Heart right ventricle (tissue), 16 donors: ENCODE data around the gene PIP4K2A. TPM values are rescaled to one million over a fixed set of nuclear protein-coding genes. Genes with fewer than 3 reads are reported as not detected.

Source experiments
- ATAC-seq, 8 donors: fragments of 200-7000 bp; cut with Tn5 transposase; one replicate each; pipeline ENCODE4 v1.9.1; 2020; ENCODE audit warnings: mild to moderate bottlenecking in 8 of 8, moderate library complexity in 8 of 8, moderate number of reproducible peaks in 1 of 8
- DNase-seq, 2 donors: peaks; one replicate each; pipeline ENCODE4 v3.0.0-alpha.2; 2020
- H3K27ac ChIP-seq, 10 donors: fragments of 200-600 bp; sonication (generic) in 2 of 10; one replicate each; pipeline versions ENCODE4 v1.5.0 to v1.8.0; 2020 to 2022; ENCODE audit warnings: mild to moderate bottlenecking in 3 of 10
- H3K27me3 ChIP-seq, 7 donors: fragments of 200-600 bp; one replicate each; pipeline ENCODE4 v1.8.0; 2021 to 2022; ENCODE audit warnings: mild to moderate bottlenecking in 2 of 7
- H3K36me3 ChIP-seq, 9 donors: fragments of 200-600 bp; sonication (generic) in 1 of 9; one replicate each; pipeline versions ENCODE4 v1.5.0 to v1.8.0; 2020 to 2022; ENCODE audit warnings: mild to moderate bottlenecking in 2 of 9
- H3K4me1 ChIP-seq, 9 donors: fragments of 200-600 bp; sonication (generic) in 1 of 9; one replicate each; pipeline versions ENCODE4 v1.5.0 to v1.8.0; 2020 to 2022; ENCODE audit warnings: mild to moderate bottlenecking in 4 of 9
- H3K4me3 ChIP-seq, 10 donors: fragments of 200-600 bp; sonication (generic) in 2 of 10; one replicate each; pipeline versions ENCODE4 v1.5.0 to v1.8.0; 2020 to 2022; ENCODE audit warnings: mild to moderate bottlenecking in 7 of 10, moderate library complexity in 2 of 10
- H3K9me3 ChIP-seq, 11 donors: fragments of 200-600 bp in 10 of 11; sonication (generic) in 2 of 11; one replicate each; pipeline versions ENCODE4 v1.5.0 to v1.8.0; 2013 to 2022; ENCODE audit warnings: mild to moderate bottlenecking in 2 of 11, control low read depth in 1 of 11, moderate library complexity in 1 of 11
- WGBS, 2 donors: extraction: QIAGEN DNeasy Blood & Tissue Kit; methylation state at CpG; one replicate each; pipeline ENCODE4 v1.1.7; 2013; ENCODE audit warnings: inconsistent platforms in 1 of 2; 5-methylcytosine and 5-hydroxymethylcytosine counted together
- intact Hi-C, 10 donors: fragments of 100-400 bp; cut with DNase I; formaldehyde crosslinking; loops; one replicate each; pipeline versions ENCODE4 v1.11.1 to v1.14.2; 2022
- polyA plus RNA-seq, 2 donors: library from polyadenylated mRNA; stranded (reverse); fragments of 200-250 nt; gene quantifications; one replicate each; pipeline ENCODE4 v1.2.3, GENCODE V29; 2013
- total RNA-seq, 10 donors: library from RNA; stranded (reverse); fragmentation: NEBNext Ultra II Directional in 3 of 10; extraction: Animal tissue kit (Norgen Biotek cat#: 25700) in 3 of 10; gene quantifications; one replicate each; pipeline versions ENCODE4 v1.2.1 to v1.2.4, GENCODE V29; 2021 to 2023
- TF ChIP-seq, protein P1 (sequence below), 9 donors: fragments of 200-600 bp; sonication (generic) in 2 of 9; IDR thresholded peaks; one replicate each; pipeline versions ENCODE4 v1.5.0 to v1.8.0; 2021 to 2022; ENCODE audit warnings: antibody characterized with exemption in 9 of 9, mild to moderate bottlenecking in 5 of 9, moderate library complexity in 1 of 9
- donor health status: Arrhythmogenic right ventricular cardiomyopathy.
- donor health status: ischemic (EF 13 %, LVEDD 7.1; RV severe dilation, severe dysfunction).
- donor health status: healthy with polysubstance abuse.
- donor health status: DM: no; HTN: yes; CAD: no.
- donor health status: DM: no; HTN: no; CAD: no.
- donor health status: ischemic (EF 25% LVEDD 6.9; RV normal size, moderate dysfunction).
- donor health status: ischemic (EF 25% LVEDD 5.7; RV mildly dilated, moderate dysfunction).
- donor health status: healthy.
- donor health status: DM: yes; HTN: yes; CAD: no.
- donor health status: Ischemic cardiomyopathy.
- donor health status: ischemic (EF 35%, LVEDD 5.7; RV mildly dilated, moderate dysfunction).
- donor health status: nonischemic (EF 11% LVEDD 7.7; RV severe dilation, severe dysfunction).
- donor health status: DM: yes; HTN: yes; CAD: no.
- donor health status: PGD.
- donor health status: ischemic (EF 29% LVEDD 5.4; RV normal size, mild dysfunction).
- donor health status: nonischemic (EF 23%, LVEDD 6.1; RV moderate dilation, normal function).

PIP4K2A gene
- total and polyA plus RNA-seq, 12 donors, result 6.0 to 29.1 (median 13.3) TPM

DNA sequence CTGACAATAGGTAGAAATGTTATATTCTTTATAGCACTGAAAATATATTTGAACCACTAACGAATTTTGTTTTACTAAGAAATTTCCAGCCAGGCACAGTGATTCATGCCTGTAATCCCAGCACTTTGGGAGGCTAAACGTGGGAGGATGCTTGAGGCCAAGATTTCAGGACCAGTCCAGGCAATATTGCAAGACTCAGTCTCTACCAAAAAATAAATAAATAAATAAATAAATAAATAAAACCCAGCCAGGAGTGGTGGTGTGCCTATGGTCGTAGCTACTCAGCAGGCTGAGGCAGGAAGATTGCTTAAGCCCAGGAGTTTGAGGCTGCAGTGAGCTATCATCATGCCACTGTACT is 39.8 kb downstream of the PIP4K2A start:
- H3K4me1 ChIP-seq, result peaks cover 0 to 76% (median 16%) of the 10 kb centered on the region in 9 donors
- WGBS, 2 donors, result 77 to 88% methylated on average over 3 of the region's 3 CpGs
- H3K4me3 ChIP-seq, result no peak overlapping the region
- no peaks in the 10 kb centered on the region for H3K27me3 ChIP-seq
- no peak for ATAC-seq
- no peak for DNase-seq
- TF ChIP-seq, protein P1, sequence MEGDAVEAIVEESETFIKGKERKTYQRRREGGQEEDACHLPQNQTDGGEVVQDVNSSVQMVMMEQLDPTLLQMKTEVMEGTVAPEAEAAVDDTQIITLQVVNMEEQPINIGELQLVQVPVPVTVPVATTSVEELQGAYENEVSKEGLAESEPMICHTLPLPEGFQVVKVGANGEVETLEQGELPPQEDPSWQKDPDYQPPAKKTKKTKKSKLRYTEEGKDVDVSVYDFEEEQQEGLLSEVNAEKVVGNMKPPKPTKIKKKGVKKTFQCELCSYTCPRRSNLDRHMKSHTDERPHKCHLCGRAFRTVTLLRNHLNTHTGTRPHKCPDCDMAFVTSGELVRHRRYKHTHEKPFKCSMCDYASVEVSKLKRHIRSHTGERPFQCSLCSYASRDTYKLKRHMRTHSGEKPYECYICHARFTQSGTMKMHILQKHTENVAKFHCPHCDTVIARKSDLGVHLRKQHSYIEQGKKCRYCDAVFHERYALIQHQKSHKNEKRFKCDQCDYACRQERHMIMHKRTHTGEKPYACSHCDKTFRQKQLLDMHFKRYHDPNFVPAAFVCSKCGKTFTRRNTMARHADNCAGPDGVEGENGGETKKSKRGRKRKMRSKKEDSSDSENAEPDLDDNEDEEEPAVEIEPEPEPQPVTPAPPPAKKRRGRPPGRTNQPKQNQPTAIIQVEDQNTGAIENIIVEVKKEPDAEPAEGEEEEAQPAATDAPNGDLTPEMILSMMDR (IDR thresholded peaks at IDR 0.05), result no peak
- H3K9me3 ChIP-seq, result no peaks in the 10 kb centered on the region
- H3K36me3 ChIP-seq, result no peaks in the 10 kb centered on the region
- peak overlapping the region in 1 of 10 donors; percentile 33 for H3K27ac ChIP-seq
- intact Hi-C loops, result no loop called here

DNA sequence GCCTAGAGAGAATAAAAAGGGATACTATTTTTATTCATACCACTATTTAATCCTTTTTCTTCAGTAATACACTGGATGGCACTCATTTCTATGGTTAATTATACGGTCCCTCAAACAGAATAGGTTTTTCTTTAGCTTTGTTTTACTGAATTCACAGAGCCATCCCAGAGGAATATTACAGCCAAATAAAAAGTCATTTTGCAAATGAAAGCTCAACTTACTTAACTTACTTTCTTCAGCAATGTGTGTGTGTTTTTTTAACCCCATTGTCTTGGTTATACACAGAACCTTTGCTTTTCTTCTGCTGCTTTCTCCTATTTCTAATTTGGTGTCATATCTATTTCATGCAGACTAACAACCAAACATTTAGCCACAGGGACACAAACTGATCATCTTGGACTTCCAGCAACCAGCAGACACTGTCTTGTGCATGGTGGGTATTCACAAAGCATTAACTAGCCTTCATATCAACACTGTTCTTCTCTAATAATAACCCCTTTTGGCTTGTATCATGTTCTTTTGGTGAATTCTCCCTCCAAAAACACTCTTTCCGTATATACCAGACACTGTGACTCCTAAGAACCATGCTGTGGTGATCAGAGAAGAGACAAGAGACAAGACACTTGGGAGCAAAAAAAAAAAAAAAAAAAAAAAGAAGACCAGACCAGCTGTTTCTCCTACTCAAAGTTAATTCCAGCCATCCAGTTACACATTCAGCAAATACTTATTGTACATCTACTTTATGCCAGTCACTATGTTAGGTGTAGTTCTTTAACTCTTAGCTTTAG is 40.4 kb downstream of the PIP4K2A start:
- no peak for ATAC-seq
- Histone ChIP-seq H3K4me3 (no peak overlapping the region), H3K27ac (peak overlapping the region in 3 of 10 donors; percentile 16 to 33 (median 23))

DNA sequence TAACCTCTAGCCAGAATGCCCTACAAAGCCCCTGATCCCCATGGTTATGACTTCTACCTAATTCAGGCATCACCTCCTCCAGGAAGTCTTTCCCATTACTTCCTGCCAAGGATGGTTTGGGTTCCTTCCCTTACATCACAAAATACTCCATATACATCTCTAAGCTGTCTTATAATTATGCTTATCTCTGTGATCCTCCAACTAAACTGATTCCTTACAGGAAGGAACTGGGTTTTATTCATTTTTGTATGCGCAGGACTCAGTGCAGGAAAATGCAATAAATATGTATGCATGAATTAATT is 41.3 kb downstream of the PIP4K2A start:
- TF ChIP-seq, protein P1 (IDR thresholded peaks at IDR 0.05), result no peak
- H3K27ac ChIP-seq, result no peak overlapping the region
- ATAC-seq (no peak), DNase-seq (no peak)
- WGBS, 2 donors, result 84 to 94% methylated on average over 1 of the region's 1 CpG
- no peaks in the 10 kb centered on the region for H3K27me3 ChIP-seq
- no peaks in the 10 kb centered on the region for H3K9me3 ChIP-seq
- no peaks in the 10 kb centered on the region for H3K36me3 ChIP-seq
- intact Hi-C loops, result no loop called here
- H3K4me1 ChIP-seq, result peaks cover 0 to 88% (median 16%) of the 10 kb centered on the region in 9 donors
- no peak overlapping the region for H3K4me3 ChIP-seq

More for the DNA sequence above, 40.4 kb downstream of the PIP4K2A start:
- TF ChIP-seq, protein P1 (IDR thresholded peaks at IDR 0.05), result no peak
- Histone ChIP-seq H3K27me3 (no peaks in the 10 kb centered on the region), H3K4me1 (peaks cover 0 to 79% (median 16%) of the 10 kb centered on the region in 9 donors), H3K9me3 (no peaks in the 10 kb centered on the region), H3K36me3 (no peaks in the 10 kb centered on the region)
- WGBS, 2 donors, result 81 to 84% methylated on average over 2 of the region's 2 CpGs
- DNase-seq, result no peak
- intact Hi-C loops, result no loop called here

DNA sequence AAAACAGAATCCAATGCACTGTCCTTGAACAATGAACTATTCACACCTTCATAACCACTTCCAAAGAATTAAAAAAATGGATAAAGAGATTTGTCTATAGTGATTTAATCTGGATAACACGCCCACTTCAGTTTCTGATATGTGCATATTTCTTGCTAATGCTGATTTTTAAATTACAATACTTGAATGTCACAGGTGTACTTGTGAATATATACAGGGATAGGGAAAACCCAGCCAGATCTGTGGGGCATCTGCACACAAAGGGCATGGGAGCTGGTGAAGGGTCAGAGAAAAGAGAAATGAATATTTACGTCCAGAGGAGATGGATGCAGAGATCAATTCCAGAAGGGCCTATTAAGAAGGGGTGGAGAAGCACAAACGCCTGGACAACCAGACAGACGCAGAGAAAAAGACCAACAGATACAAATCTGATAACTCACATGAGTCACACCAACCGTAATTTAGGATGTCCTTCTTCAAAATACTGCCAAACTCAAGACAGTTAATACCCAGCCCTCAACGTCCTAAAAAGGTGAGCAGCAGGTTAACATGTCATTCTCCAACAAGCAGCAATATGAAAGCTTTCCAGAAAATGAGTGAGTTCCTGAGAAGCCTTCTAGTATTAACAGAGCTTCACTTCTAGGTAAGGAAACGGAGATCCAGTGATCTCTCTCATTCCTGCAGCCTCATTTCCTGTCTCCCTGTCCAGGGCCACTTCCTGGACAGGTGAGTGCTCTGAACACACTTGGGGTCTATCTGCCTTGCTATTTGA is 41.9 kb downstream of the PIP4K2A start:
- Histone ChIP-seq H3K9me3 (no peaks in the 10 kb centered on the region), H3K36me3 (no peaks in the 10 kb centered on the region), H3K4me3 (no peak overlapping the region), H3K27ac (no peak overlapping the region), H3K27me3 (no peaks in the 10 kb centered on the region), H3K4me1 (peaks cover 0 to 89% (median 16%) of the 10 kb centered on the region in 9 donors)
- ATAC-seq (no peak), DNase-seq (no peak)
- TF ChIP-seq, protein P1 (IDR thresholded peaks at IDR 0.05), result no peak
- intact Hi-C loops, result loop anchor here in 1 of 10 donors (1.0 kb wide), 1 partner anchor 27 kb away; no protein-coding TSS in a partner anchor
- WGBS, 2 donors, result 80 to 82% methylated on average over 7 of the region's 7 CpGs
